H9 (cell line): ENCODE data around the gene CALHM1. TPM values are rescaled to one million over a fixed set of nuclear protein-coding genes. Genes with fewer than 3 reads are reported as not detected.

Experiments
- DNase-seq: peaks from one replicate; pipeline ENCODE4 v3.0.0-alpha.2; 2017
- H2AFZ ChIP-seq: one replicate; pipeline ENCODE4 v1.6.1; 2013; ENCODE audit warnings: mild to moderate bottlenecking, low read length, control low read depth, moderate library complexity
- H2AK5ac ChIP-seq: 2 replicates; pipeline ENCODE4 v1.6.1; 2013; ENCODE audit warnings: low read length, control low read depth, mixed read lengths; ENCODE audit not compliant: insufficient read length
- H2BK120ac ChIP-seq: one replicate; pipeline ENCODE4 v1.6.1; 2013; ENCODE audit warnings: low read depth, mild to moderate bottlenecking, low read length, control low read depth, inconsistent platforms; ENCODE audit not compliant: poor library complexity, severe bottlenecking
- H2BK12ac ChIP-seq: 2 replicates; pipeline ENCODE4 v1.6.1; 2013; ENCODE audit warnings: low read length, control low read depth, mixed read lengths, low read depth; ENCODE audit not compliant: insufficient read length
- H2BK15ac ChIP-seq: 2 replicates; pipeline ENCODE4 v1.6.1; 2013; ENCODE audit warnings: low read depth, low read length, control low read depth
- H2BK20ac ChIP-seq: one replicate; pipeline ENCODE4 v1.6.1; 2013; ENCODE audit warnings: low read depth, mild to moderate bottlenecking, low read length, control low read depth, inconsistent platforms; ENCODE audit not compliant: poor library complexity, severe bottlenecking
- H2BK5ac ChIP-seq: 2 replicates; pipeline ENCODE4 v1.6.1; 2013; ENCODE audit warnings: low read length, control low read depth, mixed read lengths; ENCODE audit not compliant: insufficient read length
- H3K14ac ChIP-seq: 2 replicates; pipeline ENCODE4 v1.6.1; 2013; ENCODE audit warnings: low read length, control low read depth; ENCODE audit not compliant: insufficient read depth
- H3K18ac ChIP-seq: 2 replicates; pipeline ENCODE4 v1.6.1; 2013; ENCODE audit warnings: low read depth, mild to moderate bottlenecking, mixed read lengths, low read length, control low read depth; ENCODE audit not compliant: insufficient read length
- H3K23ac ChIP-seq: 2 replicates; pipeline ENCODE4 v1.6.1; 2013; ENCODE audit warnings: low read length, control low read depth, mixed read lengths, low read depth; ENCODE audit not compliant: insufficient read length
- H3K23me2 ChIP-seq: 2 replicates; pipeline ENCODE4 v1.6.1; 2013; ENCODE audit warnings: low read depth, mild to moderate bottlenecking, mixed read lengths, low read length, control low read depth; ENCODE audit not compliant: insufficient read length, poor library complexity, severe bottlenecking
- H3K27ac ChIP-seq: 2 replicates; pipeline ENCODE4 v1.5.1; 2013; ENCODE audit warnings: low read length, control low read depth, mixed read lengths, low read depth; ENCODE audit not compliant: insufficient read length
- H3K27me3 ChIP-seq: 2 replicates; pipeline ENCODE4 v1.6.1; 2013; ENCODE audit warnings: low read length, control low read depth, inconsistent platforms; ENCODE audit not compliant: insufficient read depth
- H3K4ac ChIP-seq: 2 replicates; pipeline ENCODE4 v1.6.1; 2013; ENCODE audit warnings: low read depth, mild to moderate bottlenecking, control low read depth, inconsistent platforms, low read length, moderate library complexity
- H3K4me1 ChIP-seq: 2 replicates; pipeline ENCODE4 v1.6.1; 2013; ENCODE audit warnings: low read length, control low read depth, inconsistent platforms; ENCODE audit not compliant: insufficient read depth
- H3K4me2 ChIP-seq: 2 replicates; pipeline ENCODE4 v1.6.1; 2013; ENCODE audit warnings: low read length, control low read depth, mixed read lengths; ENCODE audit not compliant: insufficient read length, insufficient read depth
- H3K56ac ChIP-seq: 2 replicates; pipeline ENCODE4 v1.6.1; 2013; ENCODE audit warnings: low read depth, mild to moderate bottlenecking, mixed read lengths, low read length, control low read depth; ENCODE audit not compliant: insufficient read length
- H3K79me1 ChIP-seq: 2 replicates; pipeline ENCODE4 v1.6.1; 2013; ENCODE audit warnings: low read depth, mild to moderate bottlenecking, moderate library complexity, low read length, control low read depth, inconsistent platforms; ENCODE audit not compliant: insufficient read depth, poor library complexity, severe bottlenecking
- H3K79me2 ChIP-seq: 2 replicates; pipeline ENCODE4 v1.6.1; 2013; ENCODE audit warnings: low read length, control low read depth, inconsistent platforms; ENCODE audit not compliant: insufficient read depth
- H3K9ac ChIP-seq: 2 replicates; pipeline ENCODE4 v1.6.1; 2013; ENCODE audit warnings: low read length, control low read depth, mixed read lengths; ENCODE audit not compliant: insufficient read length; ENCODE audit errors: extremely low read depth
- H3K9me3 ChIP-seq: one replicate; pipeline ENCODE4 v1.6.1; 2013; ENCODE audit warnings: low read depth, low read length, inconsistent platforms; ENCODE audit not compliant: control insufficient read depth
- H3T11ph ChIP-seq: one replicate; pipeline ENCODE4 v1.6.1; 2013; ENCODE audit warnings: mild to moderate bottlenecking, low read length, control low read depth, inconsistent platforms
- H4K20me1 ChIP-seq: one replicate; pipeline ENCODE4 v1.6.1; 2013; ENCODE audit not compliant: control insufficient read depth, insufficient read length, insufficient read depth
- H4K5ac ChIP-seq: 2 replicates; pipeline ENCODE4 v1.6.1; 2013; ENCODE audit warnings: low read depth, mild to moderate bottlenecking, mixed read lengths, low read length, control low read depth; ENCODE audit not compliant: insufficient read length
- H4K8ac ChIP-seq: replicated peaks from 2 replicates; pipeline ENCODE4 v1.6.1; 2013; ENCODE audit warnings: low read length, control low read depth, mixed read lengths, low read depth; ENCODE audit not compliant: insufficient read length
- H4K91ac ChIP-seq: 2 replicates; pipeline ENCODE4 v1.6.1; 2013; ENCODE audit warnings: low read depth, mild to moderate bottlenecking, moderate library complexity, mixed read lengths, low read length, control low read depth; ENCODE audit not compliant: insufficient read length
- H3K27ac Mint-ChIP-seq, 3 experiments: 2 replicates in 2 of 3; 3 replicates in 1 of 3; pipeline ENCODE4 v1.8.0; 2020 to 2021; ENCODE audit warnings: mixed read lengths in 3 of 3, mild to moderate bottlenecking in 1 of 3, moderate library complexity in 1 of 3
- H3K27me3 Mint-ChIP-seq: 2 replicates; pipeline ENCODE4 v1.8.0; 2021; ENCODE audit warnings: low read depth, mild to moderate bottlenecking, moderate library complexity, mixed read lengths
- H3K36me3 Mint-ChIP-seq, 3 experiments: 2 replicates in 2 of 3; 3 replicates in 1 of 3; pipeline ENCODE4 v1.8.0; 2020 to 2021; ENCODE audit warnings: low read depth in 3 of 3, mixed read lengths in 3 of 3; ENCODE audit not compliant: insufficient read depth in 1 of 3
- H3K4me1 Mint-ChIP-seq, 2 experiments: 2 replicates each; pipeline ENCODE4 v1.8.0; 2020; ENCODE audit warnings: mixed read lengths in 2 of 2
- H3K4me3 Mint-ChIP-seq, 2 experiments: 2 replicates in 1 of 2; 3 replicates in 1 of 2; pipeline ENCODE4 v1.8.0; 2020 to 2021; ENCODE audit warnings: mild to moderate bottlenecking in 2 of 2, mixed read lengths in 2 of 2, moderate library complexity in 1 of 2
- H3K9me3 Mint-ChIP-seq, 2 experiments: 2 replicates in 1 of 2; 3 replicates in 1 of 2; pipeline ENCODE4 v1.8.0; 2020; ENCODE audit warnings: mild to moderate bottlenecking in 2 of 2, mixed read lengths in 2 of 2, moderate library complexity in 1 of 2
- CTCF ChIP-seq: fragments of 200-600 bp; sonication (generic); conservative IDR thresholded peaks from 3 replicates; pipeline ENCODE4 v1.8.0; 2021; ENCODE audit warnings: antibody characterized with exemption, mild to moderate bottlenecking
- WGBS: extraction: QIAGEN DNeasy Blood & Tissue Kit; methylation state at CpG from one replicate; pipeline ENCODE4 v1.1.7; 2013; ENCODE audit warnings: missing lambda C conversion rate, low lambda C conversion rate, mixed read lengths; ENCODE audit not compliant: insufficient read length; ENCODE audit errors: extremely low coverage; 5-methylcytosine and 5-hydroxymethylcytosine counted together
- total RNA-seq: library from RNA; stranded (reverse); gene quantifications from 2 replicates; pipeline ENCODE4 v1.2.1, GENCODE V29; 2021

Gene CALHM1
- total RNA-seq, 1 experiment from 2014 or later: 0.13 TPM

GRCh38 chr10:103480521-103480920 is 21.8 kb upstream of the CALHM1 start:
- H4K20me1 ChIP-seq: no peaks in the 10 kb centered on the region
- no peak overlapping the region for H3K14ac ChIP-seq
- H3K4ac ChIP-seq: no peak overlapping the region
- no peak for DNase-seq
- Mint-ChIP-seq H3K4me3 (no peak overlapping the region), H3K27ac (no peak overlapping the region), H3K36me3 (no peaks in the 10 kb centered on the region), H3K27me3 (peaks cover 2% of the 10 kb centered on the region; the same call in 1 of the 2 replicates), H3K9me3 (no peaks in the 10 kb centered on the region), H3K4me1 (peaks cover 10 to 17% of the 10 kb centered on the region in 2 experiments)
- H4K91ac ChIP-seq: no peak overlapping the region
- H3T11ph ChIP-seq: no peak overlapping the region
- no peak overlapping the region for H2BK20ac ChIP-seq
- no peak overlapping the region for H3K23ac ChIP-seq
- no peak overlapping the region for H3K4me2 ChIP-seq
- no peaks in the 10 kb centered on the region for H3K79me2 ChIP-seq
- H3K27ac ChIP-seq: no peak overlapping the region
- no peak overlapping the region for H3K18ac ChIP-seq
- no peak overlapping the region for H3K9ac ChIP-seq
- H4K5ac ChIP-seq: no peak overlapping the region
- no peak overlapping the region for H2BK5ac ChIP-seq
- no peaks in the 10 kb centered on the region for H3K79me1 ChIP-seq
- WGBS: no CpG with 5 or more reads among the region's 5 CpGs
- H3K9me3 ChIP-seq: no peaks in the 10 kb centered on the region
- no peak overlapping the region for H2BK120ac ChIP-seq
- no peaks in the 10 kb centered on the region for H3K4me1 ChIP-seq
- no peaks in the 10 kb centered on the region for H3K27me3 ChIP-seq
- H2BK12ac ChIP-seq: no peak overlapping the region
- H2AFZ ChIP-seq: no peak overlapping the region
- H3K23me2 ChIP-seq: no peaks in the 10 kb centered on the region
- H3K56ac ChIP-seq: no peak overlapping the region
- no peak overlapping the region for H4K8ac ChIP-seq
- no peak for TF ChIP-seq CTCF
- no peak overlapping the region for H2AK5ac ChIP-seq
- H2BK15ac ChIP-seq: no peak overlapping the region
